ENCODE results near the gene IMMP2L. TPM values are rescaled to one million over a fixed set of nuclear protein-coding genes. Genes with fewer than 3 reads are reported as not detected.

The IMMP2L gene
- total RNA-seq, 2 experiments from 2014 or later: 8.9 to 18.7 TPM

GRCh38 chr7:111410899-111411298 is 151.4 kb downstream of the IMMP2L start:
- no peaks in the 10 kb centered on the region for H3K9me3 Mint-ChIP-seq
- intact Hi-C loops (cut with DNase I, micrococcal nuclease): no loop called here
- Histone ChIP-seq H3K4me1 (ENCODE audit: insufficient read depth, low read length) (no peaks in the 10 kb centered on the region), H3K27ac (ENCODE audit: low read depth in 1 of 2, low read length in 2 of 2) (no peak overlapping the region), H3K9me3 (ENCODE audit: control insufficient read depth in 1 of 2, insufficient read depth in 1 of 2, low read length in 2 of 2) (no peaks in the 10 kb centered on the region), H3K27me3 (ENCODE audit: control insufficient read depth in 1 of 2, insufficient read depth in 2 of 2, low read length in 2 of 2) (no peaks in the 10 kb centered on the region), H3K4me3 (ENCODE audit: low read length) (no peak overlapping the region), H3K36me3 (ENCODE audit: insufficient read depth, low read length) (no peaks in the 10 kb centered on the region)
- ATAC-seq (ENCODE audit: poor library complexity): no peak
- DNase-seq: no peak
- ChIA-PET POLR2A (no interaction called here), CTCF (no interaction called here)
- no peak overlapping the region for H3K27ac Mint-ChIP-seq
- no peaks in the 10 kb centered on the region for H3K4me1 Mint-ChIP-seq (ENCODE audit: low read depth)
- no peak overlapping the region for H3K4me3 Mint-ChIP-seq
- H3K27me3 Mint-ChIP-seq: no peaks in the 10 kb centered on the region
- peaks cover 5% of the 10 kb centered on the region for H3K36me3 Mint-ChIP-seq (ENCODE audit: low read depth)
- TF ChIP-seq CTCF (IDR thresholded peaks at IDR 0.05): no peak

- H3K9me3 ChIP-seq (ENCODE audit: control insufficient read depth in 1 of 2, insufficient read depth in 1 of 2, low read length in 2 of 2): no peaks in the 10 kb centered on the region
- intact Hi-C loops (cut with DNase I, micrococcal nuclease): loop anchor here in 1 of 2 experiments (5.0 kb wide), 1 partner anchor 32 kb away; no protein-coding TSS in a partner anchor
- H3K27me3 ChIP-seq (ENCODE audit: control insufficient read depth in 1 of 2, insufficient read depth in 2 of 2, low read length in 2 of 2): no peaks in the 10 kb centered on the region
- ChIA-PET POLR2A (no interaction called here), CTCF (no interaction called here)
- H3K9me3 Mint-ChIP-seq: no peaks in the 10 kb centered on the region
- H3K4me3 Mint-ChIP-seq: no peak overlapping the region
- no peak overlapping the region for H3K27ac Mint-ChIP-seq
- ATAC-seq (ENCODE audit: poor library complexity) (no peak), DNase-seq (no peak)
- no peaks in the 10 kb centered on the region for H3K4me1 Mint-ChIP-seq (ENCODE audit: low read depth)
- H3K4me1 ChIP-seq (ENCODE audit: insufficient read depth, low read length): no peaks in the 10 kb centered on the region
- H3K27me3 Mint-ChIP-seq: no peaks in the 10 kb centered on the region
- H3K4me3 ChIP-seq (ENCODE audit: low read length): no peak overlapping the region
- H3K36me3 Mint-ChIP-seq (ENCODE audit: low read depth): peaks cover 5% of the 10 kb centered on the region
- no peaks in the 10 kb centered on the region for H3K36me3 ChIP-seq (ENCODE audit: insufficient read depth, low read length)
- TF ChIP-seq CTCF (IDR thresholded peaks at IDR 0.05): no peak
- H3K27ac ChIP-seq (ENCODE audit: low read depth in 1 of 2, low read length in 2 of 2): no peak overlapping the region
Observed at GRCh38 chr7:111409714-111410422, 152.4 kb downstream of the IMMP2L start.

DNA sequence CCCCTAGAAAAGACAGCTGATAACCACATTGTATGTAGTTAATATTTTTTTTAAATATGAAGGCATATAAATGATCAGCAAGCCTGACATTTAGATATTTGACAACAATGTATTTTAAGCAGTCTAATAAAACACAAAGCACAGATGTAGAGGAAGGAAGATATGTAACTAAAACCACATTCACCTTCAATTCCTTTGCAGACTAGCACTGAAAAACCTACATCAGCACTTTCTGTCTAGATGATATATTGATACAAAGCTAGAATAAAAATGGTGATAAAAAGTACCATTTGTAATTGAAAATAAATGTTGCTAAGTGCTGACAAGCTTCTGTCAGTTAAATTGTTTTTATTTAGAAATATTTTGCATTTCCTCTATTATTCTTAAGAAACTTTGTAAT is 153.6 kb downstream of the IMMP2L start:
- Histone ChIP-seq H3K4me3 (ENCODE audit: low read length) (no peak overlapping the region), H3K4me1 (ENCODE audit: insufficient read depth, low read length) (no peaks in the 10 kb centered on the region), H3K9me3 (ENCODE audit: control insufficient read depth in 1 of 2, insufficient read depth in 1 of 2, low read length in 2 of 2) (no peaks in the 10 kb centered on the region), H3K36me3 (ENCODE audit: insufficient read depth, low read length) (no peaks in the 10 kb centered on the region), H3K27me3 (ENCODE audit: control insufficient read depth in 1 of 2, insufficient read depth in 2 of 2, low read length in 2 of 2) (no peaks in the 10 kb centered on the region), H3K27ac (ENCODE audit: low read depth in 1 of 2, low read length in 2 of 2) (no peak overlapping the region)
- ChIA-PET POLR2A (no interaction called here), CTCF (no interaction called here)
- TF ChIP-seq CTCF (IDR thresholded peaks at IDR 0.05): no peak
- no peak overlapping the region for H3K27ac Mint-ChIP-seq
- DNase-seq (no peak), ATAC-seq (ENCODE audit: poor library complexity) (no peak)
- H3K27me3 Mint-ChIP-seq: no peaks in the 10 kb centered on the region
- H3K4me3 Mint-ChIP-seq: no peak overlapping the region
- no peaks in the 10 kb centered on the region for H3K9me3 Mint-ChIP-seq
- no peaks in the 10 kb centered on the region for H3K4me1 Mint-ChIP-seq (ENCODE audit: low read depth)
- intact Hi-C loops (cut with DNase I, micrococcal nuclease): loop anchor here in 1 of 2 experiments (5.0 kb wide), 1 partner anchor 34 kb away; no protein-coding TSS in a partner anchor
- H3K36me3 Mint-ChIP-seq (ENCODE audit: low read depth): peaks cover 5% of the 10 kb centered on the region
